Activated T-cell treated with anti-CD3 and anti-CD28 coated beads, Interleukin-2, amount 50 U/mL, for 72 hours (primary cell): ENCODE measurements around the gene KIF26B. TPM values are rescaled to one million over a fixed set of nuclear protein-coding genes. Genes with fewer than 3 reads are reported as not detected.
A peak's percentile ranks its signal among the peaks of the same experiment; 100 is the strongest.

Experiments used
- ATAC-seq, 2 donors: fragments of 150-1000 bp; cut with Tn5 transposase; replicated peaks in 1 of 2; 2 replicates each; pipeline ENCODE4 v1.10.0; 2021; ENCODE audit warnings: moderate library complexity in 2 of 2, mild to moderate bottlenecking in 1 of 2
- DNase-seq, 2 donors: peaks; one replicate each; pipeline ENCODE4 v3.0.0; 2021 to 2022; ENCODE audit warnings: mixed read lengths in 1 of 2
- H3K27ac Mint-ChIP-seq: one replicate; pipeline ENCODE4 v1.8.0; 2022; ENCODE audit warnings: mild to moderate bottlenecking, moderate library complexity, mixed read lengths
- H3K27me3 Mint-ChIP-seq: one replicate; pipeline ENCODE4 v1.8.0; 2022; ENCODE audit warnings: low read depth, mixed read lengths
- H3K36me3 Mint-ChIP-seq, 2 donors: one replicate each; pipeline ENCODE4 v1.8.0; 2022; ENCODE audit warnings: mixed read lengths in 2 of 2, mild to moderate bottlenecking in 1 of 2; ENCODE audit not compliant: insufficient read depth in 2 of 2
- H3K4me1 Mint-ChIP-seq: one replicate; pipeline ENCODE4 v1.8.0; 2022; ENCODE audit warnings: low read depth, mixed read lengths
- H3K4me3 Mint-ChIP-seq, 2 donors: one replicate each; pipeline ENCODE4 v1.8.0; 2022; ENCODE audit warnings: mild to moderate bottlenecking in 2 of 2, mixed read lengths in 2 of 2, moderate library complexity in 2 of 2
- H3K9me3 Mint-ChIP-seq, 2 donors: one replicate each; pipeline ENCODE4 v1.8.0; 2022; ENCODE audit warnings: mixed read lengths in 2 of 2
- total RNA-seq, 2 donors: library from RNA; stranded (reverse); gene quantifications; one replicate each; pipeline ENCODE4 v1.2.3, GENCODE V29; 2022

Gene KIF26B
- total RNA-seq, 2 donors from 2014 or later: 0.25 to 0.34 TPM

GRCh38 chr1:245365095-245366020 lies 210.6 kb downstream of the KIF26B start:
- DNase-seq: no peak
- Mint-ChIP-seq H3K4me3 (no peak overlapping the region), H3K9me3 (no peaks in the 10 kb centered on the region), H3K27me3 (peaks cover 14% of the 10 kb centered on the region), H3K36me3 (no peaks in the 10 kb centered on the region), H3K4me1 (peaks cover 4% of the 10 kb centered on the region), H3K27ac (no peak overlapping the region)
- ATAC-seq: no peak

- no peak overlapping the region for H3K27ac Mint-ChIP-seq
- no peak overlapping the region for H3K4me3 Mint-ChIP-seq
- H3K36me3 Mint-ChIP-seq: no peaks in the 10 kb centered on the region
- DNase-seq (no peak), ATAC-seq (no peak)
- H3K27me3 Mint-ChIP-seq: peaks cover 14% of the 10 kb centered on the region
- peaks cover 4% of the 10 kb centered on the region for H3K4me1 Mint-ChIP-seq
- no peaks in the 10 kb centered on the region for H3K9me3 Mint-ChIP-seq
Observed at GRCh38 chr1:245366886-245367285, 212.1 kb downstream of the KIF26B start.

GRCh38 chr1:245370175-245370825 lies 215.5 kb downstream of the KIF26B start:
- DNase-seq: no peak
- peaks cover 2% of the 10 kb centered on the region for H3K4me1 Mint-ChIP-seq
- no peaks in the 10 kb centered on the region for H3K9me3 Mint-ChIP-seq
- no peaks in the 10 kb centered on the region for H3K36me3 Mint-ChIP-seq
- H3K27ac Mint-ChIP-seq: no peak overlapping the region
- ATAC-seq: no peak
- H3K27me3 Mint-ChIP-seq: no peaks in the 10 kb centered on the region
- H3K4me3 Mint-ChIP-seq: no peak overlapping the region

- DNase-seq: no peak
- no peak for ATAC-seq
- peaks cover 9% of the 10 kb centered on the region for H3K4me1 Mint-ChIP-seq
- H3K9me3 Mint-ChIP-seq: no peaks in the 10 kb centered on the region
- peaks cover 2% of the 10 kb centered on the region for H3K27me3 Mint-ChIP-seq
- no peaks in the 10 kb centered on the region for H3K36me3 Mint-ChIP-seq
- H3K27ac Mint-ChIP-seq: no peak overlapping the region
- no peak overlapping the region for H3K4me3 Mint-ChIP-seq
Observed at GRCh38 chr1:245370905-245371581, 216.3 kb downstream of the KIF26B start.

GRCh38 chr1:245373131-245373530 lies 218.3 kb downstream of the KIF26B start:
- Mint-ChIP-seq H3K27ac (no peak overlapping the region), H3K4me3 (no peak overlapping the region), H3K27me3 (peaks cover 5% of the 10 kb centered on the region), H3K4me1 (peaks cover 22% of the 10 kb centered on the region), H3K36me3 (no peaks in the 10 kb centered on the region), H3K9me3 (no peaks in the 10 kb centered on the region)
- DNase-seq (no peak), ATAC-seq (no peak)

- Mint-ChIP-seq H3K4me1 (peaks cover 41% of the 10 kb centered on the region), H3K36me3 (no peaks in the 10 kb centered on the region), H3K27ac (no peak overlapping the region), H3K9me3 (no peaks in the 10 kb centered on the region), H3K4me3 (no peak overlapping the region), H3K27me3 (peaks cover 5% of the 10 kb centered on the region)
- ATAC-seq (peak in 1 of 2 donors; percentile 35), DNase-seq (peak in 1 of 2 donors; percentile 7)
Observed at GRCh38 chr1:245375789-245376460, 221.1 kb downstream of the KIF26B start.

GRCh38 chr1:245377854-245378253 lies 223.1 kb downstream of the KIF26B start:
- H3K4me1 Mint-ChIP-seq: peaks cover 41% of the 10 kb centered on the region
- no peaks in the 10 kb centered on the region for H3K9me3 Mint-ChIP-seq
- peak overlapping the region in 1 of 2 donors; percentile 61 for H3K4me3 Mint-ChIP-seq
- DNase-seq: no peak
- no peaks in the 10 kb centered on the region for H3K36me3 Mint-ChIP-seq
- no peak overlapping the region for H3K27ac Mint-ChIP-seq
- peak; percentile 40 to 50 for ATAC-seq
- H3K27me3 Mint-ChIP-seq: peaks cover 5% of the 10 kb centered on the region

- H3K4me3 Mint-ChIP-seq: peak overlapping the region in 1 of 2 donors; percentile 61
- H3K9me3 Mint-ChIP-seq: no peaks in the 10 kb centered on the region
- ATAC-seq: peak; percentile 71 to 79
- no peak overlapping the region for H3K27ac Mint-ChIP-seq
- H3K36me3 Mint-ChIP-seq: no peaks in the 10 kb centered on the region
- H3K27me3 Mint-ChIP-seq: peaks cover 5% of the 10 kb centered on the region
- peaks cover 41% of the 10 kb centered on the region for H3K4me1 Mint-ChIP-seq
- peak; percentile 18 to 30 for DNase-seq
Observed at GRCh38 chr1:245378311-245378722, 223.5 kb downstream of the KIF26B start.

GRCh38 chr1:245378745-245379144 lies 224.0 kb downstream of the KIF26B start:
- no peak for DNase-seq
- Mint-ChIP-seq H3K4me1 (peaks cover 41% of the 10 kb centered on the region), H3K36me3 (no peaks in the 10 kb centered on the region), H3K4me3 (no peak overlapping the region), H3K27me3 (peaks cover 5% of the 10 kb centered on the region), H3K9me3 (no peaks in the 10 kb centered on the region), H3K27ac (no peak overlapping the region)
- ATAC-seq: peak; percentile 18 to 34

- Mint-ChIP-seq H3K4me1 (peaks cover 33% of the 10 kb centered on the region), H3K27me3 (peaks cover 9% of the 10 kb centered on the region), H3K27ac (no peak overlapping the region), H3K9me3 (no peaks in the 10 kb centered on the region), H3K36me3 (no peaks in the 10 kb centered on the region), H3K4me3 (no peak overlapping the region)
- peak in 1 of 2 donors; percentile 8 for ATAC-seq
- DNase-seq: no peak
Observed at GRCh38 chr1:245380790-245381535, 226.2 kb downstream of the KIF26B start.

- Mint-ChIP-seq H3K27me3 (peaks cover 13% of the 10 kb centered on the region), H3K27ac (no peak overlapping the region), H3K9me3 (no peaks in the 10 kb centered on the region), H3K36me3 (no peaks in the 10 kb centered on the region), H3K4me3 (no peak overlapping the region), H3K4me1 (peaks cover 21% of the 10 kb centered on the region)
- DNase-seq: no peak
- no peak for ATAC-seq
Observed at GRCh38 chr1:245382981-245383380, 228.2 kb downstream of the KIF26B start.
